HG03571 (cell line): ENCODE measurements around the gene ECT2.
"Not testable (repeated sequence)": the region's sequence is repeated elsewhere in the genome, so short reads cannot be mapped to it uniquely, and the experiment has no call there.

Experiments used
- ATAC-seq: cut with Tn5 transposase; IDR thresholded peaks from one replicate; pipeline ENCODE4 v1.9.1; 2021; ENCODE audit not compliant: unreplicated experiment

Gene ECT2

GRCh38 chr3:172804323-172804722, 53.8 kb downstream of the ECT2 start:
- ATAC-seq: no peak

- ATAC-seq: no peak
Measured at GRCh38 chr3:172808969-172809546, 58.5 kb downstream of the ECT2 start.

- no peak for ATAC-seq
Measured at GRCh38 chr3:172811099-172811498, 60.6 kb downstream of the ECT2 start.

- no peak for ATAC-seq
Measured at GRCh38 chr3:172813462-172813861, 62.9 kb downstream of the ECT2 start.

GRCh38 chr3:172814738-172815137, 64.2 kb downstream of the ECT2 start:
- ATAC-seq: no peak

- ATAC-seq: no peak
Measured at GRCh38 chr3:172815857-172816256, 65.3 kb downstream of the ECT2 start.

- ATAC-seq: no peak
Measured at GRCh38 chr3:172816281-172816680, 65.8 kb downstream of the ECT2 start.

- no peak for ATAC-seq
Measured at GRCh38 chr3:172816968-172817367, 66.4 kb downstream of the ECT2 start.

- no peak for ATAC-seq
Measured at GRCh38 chr3:172820492-172820891, 70.0 kb downstream of the ECT2 start.

GRCh38 chr3:172824229-172824628, 73.7 kb downstream of the ECT2 start:
- no peak for ATAC-seq

- ATAC-seq: not testable (repeated sequence)
Measured at GRCh38 chr3:172827231-172827630, 76.7 kb downstream of the ECT2 start.

- no peak for ATAC-seq
Measured at GRCh38 chr3:172832983-172833382, 82.5 kb downstream of the ECT2 start.

- ATAC-seq: peak; percentile 63
Measured at GRCh38 chr3:172836390-172836997, 86.0 kb downstream of the ECT2 start.

- ATAC-seq: no peak
Measured at GRCh38 chr3:172839679-172840078, 89.2 kb downstream of the ECT2 start.

- no peak for ATAC-seq
Measured at GRCh38 chr3:172840463-172840862, 89.9 kb downstream of the ECT2 start.

GRCh38 chr3:172840913-172841312, 90.4 kb downstream of the ECT2 start:
- no peak for ATAC-seq

GRCh38 chr3:172844428-172844827, 93.9 kb downstream of the ECT2 start:
- ATAC-seq: no peak

GRCh38 chr3:172846103-172846561, 95.6 kb downstream of the ECT2 start:
- peak; percentile 48 for ATAC-seq

- no peak for ATAC-seq
Measured at GRCh38 chr3:172846706-172847105, 96.2 kb downstream of the ECT2 start.

- no peak for ATAC-seq
Measured at GRCh38 chr3:172847292-172847691, 96.8 kb downstream of the ECT2 start.

GRCh38 chr3:172848910-172849309, 98.4 kb downstream of the ECT2 start:
- no peak for ATAC-seq

- ATAC-seq: no peak
Measured at GRCh38 chr3:172853005-172853404, 102.5 kb downstream of the ECT2 start.
